ENCODE data around the gene COBLL1. TPM values are rescaled to one million over a fixed set of nuclear protein-coding genes. Genes with fewer than 3 reads are reported as not detected.

The COBLL1 gene
- total RNA-seq, 2 experiments from 2014 or later: not detected

- no peak overlapping the region for H3K4me3 Mint-ChIP-seq
- no peak overlapping the region for H3K27ac Mint-ChIP-seq
- DNase-seq: no peak
- no peaks in the 10 kb centered on the region for H3K27me3 Mint-ChIP-seq
- H3K9me3 Mint-ChIP-seq: no peaks in the 10 kb centered on the region
- no peaks in the 10 kb centered on the region for H3K36me3 Mint-ChIP-seq (ENCODE audit: low read depth)
- CTCF ChIA-PET: no interaction called here
- POLR2A ChIA-PET: no interaction called here
- H3K4me1 Mint-ChIP-seq: no peaks in the 10 kb centered on the region
These were observed 20.3 kb downstream of the COBLL1 start for GRCh38 chr2:164821338-164821737.

GRCh38 chr2:164818149-164819136 is 23.2 kb downstream of the COBLL1 start:
- peaks cover under 1% of the 10 kb centered on the region for H3K27me3 Mint-ChIP-seq
- CTCF ChIA-PET: interaction anchor here (0.6 kb wide), 2 partner anchors 654 to 935 kb away, joined by 4 to 5 read pairs; no protein-coding TSS in a partner anchor

GRCh38 chr2:164816900-164817299 is 24.7 kb downstream of the COBLL1 start:
- Mint-ChIP-seq H3K4me3 (no peak overlapping the region), H3K27me3 (peaks cover 2% of the 10 kb centered on the region), H3K9me3 (no peaks in the 10 kb centered on the region), H3K36me3 (ENCODE audit: low read depth) (no peaks in the 10 kb centered on the region), H3K4me1 (no peaks in the 10 kb centered on the region), H3K27ac (no peak overlapping the region)
- POLR2A ChIA-PET: no interaction called here
- CTCF ChIA-PET: no interaction called here
- no peak for DNase-seq

More at GRCh38 chr2:164818149-164819136, 23.2 kb downstream of the COBLL1 start:
- Mint-ChIP-seq H3K4me3 (no peak overlapping the region), H3K27ac (no peak overlapping the region), H3K36me3 (ENCODE audit: low read depth) (no peaks in the 10 kb centered on the region), H3K4me1 (no peaks in the 10 kb centered on the region), H3K9me3 (no peaks in the 10 kb centered on the region)
- DNase-seq: no peak
- POLR2A ChIA-PET: no interaction called here

GRCh38 chr2:164816046-164816445 is 25.6 kb downstream of the COBLL1 start:
- H3K27me3 Mint-ChIP-seq: peaks cover 5% of the 10 kb centered on the region
- no peaks in the 10 kb centered on the region for H3K4me1 Mint-ChIP-seq
- POLR2A ChIA-PET: no interaction called here
- H3K27ac Mint-ChIP-seq: no peak overlapping the region
- CTCF ChIA-PET: no interaction called here
- H3K9me3 Mint-ChIP-seq: no peaks in the 10 kb centered on the region
- H3K36me3 Mint-ChIP-seq (ENCODE audit: low read depth): no peaks in the 10 kb centered on the region
- DNase-seq: no peak
- H3K4me3 Mint-ChIP-seq: no peak overlapping the region

GRCh38 chr2:164815071-164815793 is 26.4 kb downstream of the COBLL1 start:
- H3K4me1 Mint-ChIP-seq: no peaks in the 10 kb centered on the region
- POLR2A ChIA-PET: no interaction called here
- no peak overlapping the region for H3K27ac Mint-ChIP-seq
- no peak overlapping the region for H3K4me3 Mint-ChIP-seq
- H3K9me3 Mint-ChIP-seq: no peaks in the 10 kb centered on the region
- no peaks in the 10 kb centered on the region for H3K36me3 Mint-ChIP-seq (ENCODE audit: low read depth)
- DNase-seq: no peak
- peaks cover 5% of the 10 kb centered on the region for H3K27me3 Mint-ChIP-seq
- CTCF ChIA-PET: no interaction called here

DNA sequence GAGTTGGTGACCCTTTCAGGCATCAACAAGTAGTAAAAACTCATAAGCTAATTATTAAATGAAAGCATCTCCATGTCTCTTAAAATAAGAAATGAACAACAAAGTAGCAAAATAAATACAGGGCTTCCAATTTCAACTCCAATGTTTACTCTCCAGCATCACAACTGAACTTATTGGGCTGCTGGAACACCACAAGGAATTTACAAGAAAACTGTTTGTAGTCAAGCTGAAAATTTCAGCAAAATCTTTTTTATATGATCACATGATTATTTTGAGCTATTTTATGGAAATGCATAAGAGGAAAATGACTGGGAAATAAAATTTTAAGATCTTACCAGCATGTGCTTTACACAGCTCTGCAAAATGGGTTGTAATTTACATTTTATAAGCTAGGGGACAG is 28.1 kb downstream of the COBLL1 start:
- no peaks in the 10 kb centered on the region for H3K9me3 Mint-ChIP-seq
- no peaks in the 10 kb centered on the region for H3K4me1 Mint-ChIP-seq
- ChIA-PET CTCF (no interaction called here), POLR2A (no interaction called here)
- no peak for DNase-seq
- no peaks in the 10 kb centered on the region for H3K36me3 Mint-ChIP-seq (ENCODE audit: low read depth)
- H3K4me3 Mint-ChIP-seq: no peak overlapping the region
- H3K27me3 Mint-ChIP-seq: peaks cover 5% of the 10 kb centered on the region
- H3K27ac Mint-ChIP-seq: no peak overlapping the region

GRCh38 chr2:164812378-164812777 is 29.2 kb downstream of the COBLL1 start:
- POLR2A ChIA-PET: no interaction called here
- H3K27ac Mint-ChIP-seq: no peak overlapping the region
- no peaks in the 10 kb centered on the region for H3K4me1 Mint-ChIP-seq
- H3K4me3 Mint-ChIP-seq: no peak overlapping the region
- no peaks in the 10 kb centered on the region for H3K9me3 Mint-ChIP-seq
- CTCF ChIA-PET: no interaction called here
- no peaks in the 10 kb centered on the region for H3K36me3 Mint-ChIP-seq (ENCODE audit: low read depth)
- no peak for DNase-seq
- peaks cover 5% of the 10 kb centered on the region for H3K27me3 Mint-ChIP-seq

GRCh38 chr2:164811819-164812218 is 29.8 kb downstream of the COBLL1 start:
- Mint-ChIP-seq H3K4me1 (no peaks in the 10 kb centered on the region), H3K4me3 (no peak overlapping the region), H3K36me3 (ENCODE audit: low read depth) (no peaks in the 10 kb centered on the region), H3K27me3 (peaks cover 5% of the 10 kb centered on the region), H3K27ac (no peak overlapping the region), H3K9me3 (no peaks in the 10 kb centered on the region)
- ChIA-PET CTCF (no interaction called here), POLR2A (no interaction called here)
- no peak for DNase-seq

GRCh38 chr2:164810843-164811242 is 30.8 kb downstream of the COBLL1 start:
- Mint-ChIP-seq H3K27me3 (peaks cover 5% of the 10 kb centered on the region), H3K4me3 (no peak overlapping the region), H3K27ac (no peak overlapping the region), H3K9me3 (no peaks in the 10 kb centered on the region), H3K4me1 (no peaks in the 10 kb centered on the region), H3K36me3 (ENCODE audit: low read depth) (no peaks in the 10 kb centered on the region)
- DNase-seq: no peak
- POLR2A ChIA-PET: no interaction called here
- CTCF ChIA-PET: no interaction called here

- H3K4me1 Mint-ChIP-seq: no peaks in the 10 kb centered on the region
- H3K27ac Mint-ChIP-seq: no peak overlapping the region
- H3K4me3 Mint-ChIP-seq: no peak overlapping the region
- H3K9me3 Mint-ChIP-seq: no peaks in the 10 kb centered on the region
- no peaks in the 10 kb centered on the region for H3K36me3 Mint-ChIP-seq (ENCODE audit: low read depth)
- POLR2A ChIA-PET: no interaction called here
- no peak for DNase-seq
- CTCF ChIA-PET: no interaction called here
- peaks cover 5% of the 10 kb centered on the region for H3K27me3 Mint-ChIP-seq
These were observed 32.8 kb downstream of the COBLL1 start for GRCh38 chr2:164808776-164809175.

GRCh38 chr2:164803776-164804466 is 37.7 kb downstream of the COBLL1 start:
- no peaks in the 10 kb centered on the region for H3K9me3 Mint-ChIP-seq
- H3K27ac Mint-ChIP-seq: no peak overlapping the region
- CTCF ChIA-PET: no interaction called here
- POLR2A ChIA-PET: no interaction called here
- no peaks in the 10 kb centered on the region for H3K27me3 Mint-ChIP-seq
- H3K4me3 Mint-ChIP-seq: no peak overlapping the region
- no peaks in the 10 kb centered on the region for H3K4me1 Mint-ChIP-seq
- no peak for DNase-seq
- H3K36me3 Mint-ChIP-seq (ENCODE audit: low read depth): no peaks in the 10 kb centered on the region

- no peak for DNase-seq
- no peak overlapping the region for H3K4me3 Mint-ChIP-seq
- H3K36me3 Mint-ChIP-seq (ENCODE audit: low read depth): no peaks in the 10 kb centered on the region
- no peak overlapping the region for H3K27ac Mint-ChIP-seq
- no peaks in the 10 kb centered on the region for H3K9me3 Mint-ChIP-seq
- H3K27me3 Mint-ChIP-seq: peaks cover 2% of the 10 kb centered on the region
- H3K4me1 Mint-ChIP-seq: no peaks in the 10 kb centered on the region
- POLR2A ChIA-PET: no interaction called here
- CTCF ChIA-PET: no interaction called here
These were observed 39.4 kb downstream of the COBLL1 start for GRCh38 chr2:164802095-164802707.

DNA sequence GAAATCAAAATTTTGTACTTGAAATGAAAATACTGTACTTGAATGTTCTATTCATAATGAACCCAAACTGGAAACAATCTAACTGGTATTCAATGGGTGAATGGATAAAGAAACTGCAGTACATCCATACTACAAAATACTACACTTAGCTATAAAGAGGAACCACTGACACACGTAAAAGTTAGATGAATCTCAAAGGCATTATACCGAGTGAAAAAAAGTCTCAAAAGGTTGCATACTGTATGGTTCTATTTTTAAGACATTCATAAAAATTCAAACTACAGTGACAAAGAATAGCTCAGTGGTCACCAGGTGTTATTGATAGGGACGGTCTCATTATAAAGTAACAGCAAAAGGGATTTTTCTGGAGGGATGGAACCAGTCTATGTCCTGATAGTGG is 41.1 kb downstream of the COBLL1 start:
- DNase-seq: no peak
- Mint-ChIP-seq H3K4me3 (no peak overlapping the region), H3K36me3 (ENCODE audit: low read depth) (no peaks in the 10 kb centered on the region), H3K27me3 (peaks cover 7% of the 10 kb centered on the region), H3K4me1 (no peaks in the 10 kb centered on the region), H3K27ac (no peak overlapping the region), H3K9me3 (no peaks in the 10 kb centered on the region)
- ChIA-PET CTCF (no interaction called here), POLR2A (no interaction called here)

All from activated CD4-positive, alpha-beta T cell treated with anti-CD3 and anti-CD28 coated beads, Interleukin-2, amount 10 ng/mL, durations not matched to agents 7 days and 5 days (primary cell).